Measurements from ENCODE around the gene DDTL. TPM values are rescaled to one million over a fixed set of nuclear protein-coding genes. Genes with fewer than 3 reads are reported as not detected.
A peak's percentile ranks its signal among the peaks of the same experiment; 100 is the strongest.
"Not testable (repeated sequence)": the region's sequence is repeated elsewhere in the genome, so short reads cannot be mapped to it uniquely, and the experiment has no call there.

DDTL gene
- total RNA-seq, result 1 to 10 TPM in 1 of 2 donors, not detected in 1; 2.2 TPM
- polyA plus RNA-seq (ENCODE audit: insufficient read depth, low read depth, low replicate concordance), result 0.30 TPM
- long read RNA-seq, donor 1, partial matches to known transcripts, result 0 of 195 reads
- long read RNA-seq, donor 1, other reads (novel, unspliced or antisense), result 195 of 195 reads
- long read RNA-seq, donor 2, partial matches to known transcripts, result 46 of 157 reads
- long read RNA-seq, donor 2, other reads (novel, unspliced or antisense), result 111 of 157 reads

GRCh38 chr22:23966568-23966967, at the start of gene DDTL:
Gene DDTL, plus strand, starts transcription at chr22:23966888. Its CDS starts 27 bp downstream, at chr22:23966915.
- H3K4me1 ChIP-seq; H3K9me3 ChIP-seq; H3K27ac ChIP-seq; H3K36me3 ChIP-seq (ENCODE audit: low read depth, missing control alignments); intact Hi-C loops (cut with DNase I; ENCODE audit: low total_unique reads); DNase-seq; H3K27me3 ChIP-seq; H3K4me3 ChIP-seq: not testable (repeated sequence)
- no CpG with 5 or more reads among the region's 30 CpGs for WGBS, 2 donors

GRCh38 chr22:23920267-23920611, 46.4 kb upstream of the DDTL start:
- peak overlapping the region in 1 of 2 donors; percentile 41 for H3K27ac ChIP-seq
- intact Hi-C loops (cut with DNase I; ENCODE audit: low total_unique reads); H3K36me3 ChIP-seq (ENCODE audit: low read depth, missing control alignments); DNase-seq; H3K27me3 ChIP-seq; H3K4me3 ChIP-seq; H3K9me3 ChIP-seq; H3K4me1 ChIP-seq: not testable (repeated sequence)
- WGBS, 2 donors, result 94 to 100% methylated on average over 1 of the region's 1 CpG

- DNase-seq; intact Hi-C loops (cut with DNase I; ENCODE audit: low total_unique reads); H3K27ac ChIP-seq; H3K9me3 ChIP-seq; H3K27me3 ChIP-seq; H3K4me3 ChIP-seq; H3K4me1 ChIP-seq; H3K36me3 ChIP-seq (ENCODE audit: low read depth, missing control alignments): not testable (repeated sequence)
- WGBS, 2 donors, result 92% methylated on average over 13 of the region's 13 CpGs
Observed at GRCh38 chr22:23921586-23922201, 45.0 kb upstream of the DDTL start.

GRCh38 chr22:23922921-23923320, 43.8 kb upstream of the DDTL start:
- H3K4me3 ChIP-seq, result no peak overlapping the region
- no peaks in the 10 kb centered on the region for H3K36me3 ChIP-seq (ENCODE audit: low read depth, missing control alignments)
- TF ChIP-seq CTCF (IDR thresholded peaks at IDR 0.05) (no peak), POLR2A (IDR thresholded peaks at IDR 0.05) (no peak)
- H3K9me3 ChIP-seq, result no peaks in the 10 kb centered on the region
- DNase-seq, result no peak
- H3K27ac ChIP-seq, result no peak overlapping the region
- intact Hi-C loops (cut with DNase I; ENCODE audit: low total_unique reads), result no loop called here
- WGBS, 2 donors, result 70 to 73% methylated on average over 2 of the region's 2 CpGs
- H3K4me1 ChIP-seq, result no peaks in the 10 kb centered on the region
- no peaks in the 10 kb centered on the region for H3K27me3 ChIP-seq

- no peaks in the 10 kb centered on the region for H3K36me3 ChIP-seq (ENCODE audit: low read depth, missing control alignments)
- intact Hi-C loops (cut with DNase I; ENCODE audit: low total_unique reads), result loop anchor here (5.0 kb wide), 1 partner anchor 47 kb away; the partner anchor contains the start of gene DDT
Observed at GRCh38 chr22:23925020-23925606, 41.6 kb upstream of the DDTL start.

More at GRCh38 chr22:23925020-23925606, 41.6 kb upstream of the DDTL start:
- Histone ChIP-seq H3K4me3 (no peak overlapping the region), H3K4me1 (no peaks in the 10 kb centered on the region), H3K27me3 (no peaks in the 10 kb centered on the region), H3K9me3 (no peaks in the 10 kb centered on the region), H3K27ac (no peak overlapping the region)
- TF ChIP-seq CTCF (IDR thresholded peaks at IDR 0.05), result no peak
- no peak for TF ChIP-seq POLR2A (IDR thresholded peaks at IDR 0.05)
- DNase-seq, result no peak
- WGBS, 2 donors, result 81 to 95% methylated on average over 5 to 6 of the region's 6 CpGs

All from testis (tissue), 5 donors.